Activated CD8-positive, alpha-beta memory T cell treated with anti-CD3 and anti-CD28 coated beads for 24 hours (primary cell): ENCODE measurements around the gene TNNI3K.

Source experiments
- DNase-seq: peaks from one replicate; pipeline ENCODE4 v3.0.0-alpha.2; 2020

The TNNI3K gene

GRCh38 chr1:74583397-74583796 lies 348.2 kb downstream of the TNNI3K start:
- DNase-seq, result no peak

- DNase-seq, result no peak
Observed at GRCh38 chr1:74584185-74584584, 349.0 kb downstream of the TNNI3K start.

GRCh38 chr1:74586253-74586897 lies 351.2 kb downstream of the TNNI3K start:
- DNase-seq, result no peak

- DNase-seq, result no peak
Observed at GRCh38 chr1:74587888-74588287, 352.7 kb downstream of the TNNI3K start.

DNA sequence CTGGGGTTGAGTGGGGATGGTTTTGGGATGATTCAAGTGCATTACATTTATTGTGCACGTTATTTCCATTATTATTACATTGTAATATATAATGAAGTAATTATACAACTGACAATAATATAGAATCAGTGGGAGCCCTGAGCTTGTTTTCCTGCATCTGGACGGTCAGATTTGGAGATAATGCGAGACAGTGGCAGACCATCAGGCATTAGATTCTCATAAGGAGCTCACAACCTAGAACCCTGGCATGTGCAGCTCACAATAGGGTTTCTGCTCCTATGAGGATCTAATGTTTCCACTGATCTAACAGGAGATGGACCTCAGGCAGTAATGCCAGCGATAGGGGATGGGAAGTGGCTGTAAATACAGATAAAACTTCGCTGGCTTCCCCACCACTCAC lies 355.1 kb downstream of the TNNI3K start:
- DNase-seq, result no peak

DNA sequence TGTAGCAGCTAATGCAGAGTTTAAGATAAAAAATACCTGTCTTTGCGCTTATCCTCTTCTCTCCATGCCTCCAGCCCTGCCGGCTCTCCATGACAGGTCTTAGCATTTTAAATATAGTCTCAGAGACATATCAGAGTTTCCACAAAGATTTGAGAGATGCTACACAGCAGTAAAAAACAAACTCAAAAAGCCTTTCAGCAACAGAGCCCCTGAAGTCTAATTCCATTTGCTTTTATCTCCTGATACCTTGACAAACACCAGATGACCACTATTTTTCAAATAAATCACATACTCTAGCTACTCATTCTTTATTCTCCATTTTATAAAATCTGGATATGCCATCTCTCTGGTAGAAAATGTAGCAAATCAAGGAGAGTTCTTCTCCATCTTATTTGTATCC lies 356.8 kb downstream of the TNNI3K start:
- DNase-seq, result no peak

DNA sequence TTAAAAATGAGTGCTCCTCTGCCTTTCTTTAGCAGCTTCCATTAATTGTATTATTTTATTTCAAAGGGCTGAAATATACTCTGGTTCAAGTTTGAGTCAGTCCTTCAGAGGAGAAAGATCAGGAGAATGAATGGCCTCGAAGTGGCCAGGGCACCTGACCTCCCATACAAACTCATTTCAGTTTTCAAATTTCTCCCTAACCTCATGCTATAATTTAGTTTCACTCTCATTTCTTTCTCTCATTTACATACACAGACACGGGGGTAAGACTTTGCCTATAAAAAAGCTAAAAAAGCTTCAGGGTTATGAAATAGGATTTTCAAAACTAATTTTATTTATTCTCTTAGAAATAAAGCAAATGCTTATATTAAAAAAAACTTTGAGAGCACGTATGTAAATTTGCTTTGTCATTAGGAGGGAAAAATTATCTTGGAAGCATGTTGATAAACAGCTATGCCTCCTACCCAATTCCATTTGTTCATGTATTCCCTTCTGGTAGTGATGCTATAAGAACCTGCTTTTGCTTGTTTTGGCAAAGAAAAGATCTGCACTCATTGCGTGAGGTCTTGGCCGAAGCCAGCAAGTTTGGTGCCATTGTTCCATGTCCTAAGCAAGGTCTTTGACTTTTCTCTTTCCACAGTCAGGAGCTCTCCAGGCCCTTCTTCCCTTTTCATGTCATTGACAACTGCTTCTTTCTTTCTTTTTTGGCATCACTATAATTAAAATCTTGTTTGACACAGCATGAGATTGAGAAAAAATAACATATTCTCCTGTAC lies 357.6 kb downstream of the TNNI3K start:
- DNase-seq, result no peak
